Loucy (cell line): ENCODE results near the gene ACAA2.

Source experiments
- H2AFZ ChIP-seq: fragments of 200-600 bp; sonication (generic); 2 replicates; pipeline ENCODE4 v1.6.0; 2016; ENCODE audit warnings: antibody characterized with exemption, mild to moderate bottlenecking, low read length, moderate library complexity
- H3F3A ChIP-seq: fragments of 200-600 bp; 2 replicates; pipeline ENCODE4 v1.6.0; 2016; ENCODE audit warnings: antibody characterized with exemption, low read depth, mild to moderate bottlenecking
- H3K27me3 ChIP-seq: fragments of 200-600 bp; sonication (generic); 2 replicates; pipeline ENCODE4 v1.6.1; 2014; ENCODE audit warnings: low read length, mild to moderate bottlenecking; ENCODE audit not compliant: insufficient read depth, poor library complexity, severe bottlenecking
- H3K36me3 ChIP-seq: fragments of 200-600 bp; sonication (generic); 2 replicates; pipeline ENCODE4 v1.6.1; 2016; ENCODE audit warnings: low read length; ENCODE audit not compliant: insufficient read depth
- H3K4me1 ChIP-seq: fragments of 200-600 bp; sonication (generic); 2 replicates; pipeline ENCODE4 v1.5.1; 2014; ENCODE audit warnings: low read length, mild to moderate bottlenecking; ENCODE audit not compliant: insufficient read depth, poor library complexity, severe bottlenecking
- H3K4me2 ChIP-seq: fragments of 200-600 bp; sonication (generic); 2 replicates; pipeline ENCODE4 v1.6.0; 2014; ENCODE audit warnings: antibody characterized with exemption, low read length, low read depth, mild to moderate bottlenecking; ENCODE audit not compliant: poor library complexity, severe bottlenecking
- H3K4me3 ChIP-seq: fragments of 200-600 bp; sonication (generic); 2 replicates; pipeline ENCODE4 v1.5.1; 2014; ENCODE audit warnings: low read length, mild to moderate bottlenecking, mixed read lengths; ENCODE audit not compliant: poor library complexity, severe bottlenecking
- H3K79me2 ChIP-seq: fragments of 200-600 bp; sonication (generic); 2 replicates; pipeline ENCODE4 v1.6.1; 2014; ENCODE audit warnings: low read length; ENCODE audit not compliant: insufficient read depth
- H3K9ac ChIP-seq: fragments of 200-600 bp; sonication (generic); 2 replicates; pipeline ENCODE4 v1.6.0; 2014; ENCODE audit warnings: mild to moderate bottlenecking, low read depth, low read length, moderate library complexity; ENCODE audit not compliant: poor library complexity, severe bottlenecking
- H3K9me2 ChIP-seq: fragments of 200-600 bp; sonication (generic); replicated peaks from 2 replicates; pipeline ENCODE4 v1.6.1; 2016; ENCODE audit warnings: low read depth, low read length, mixed read lengths
- H3K9me3 ChIP-seq: fragments of 200-600 bp; sonication (generic); 2 replicates; pipeline ENCODE4 v1.6.1; 2014; ENCODE audit warnings: mild to moderate bottlenecking, antibody characterized with exemption, low read length, low read depth; ENCODE audit not compliant: insufficient read depth
- H4K20me1 ChIP-seq: fragments of 200-600 bp; sonication (generic); 2 replicates; pipeline ENCODE4 v1.6.0; 2014; ENCODE audit warnings: antibody characterized with exemption, low read length, mild to moderate bottlenecking; ENCODE audit not compliant: insufficient read depth, poor library complexity, severe bottlenecking
- CTCF ChIP-seq: fragments of 200-600 bp; sonication (generic); conservative IDR thresholded peaks from 2 replicates; pipeline ENCODE4 v1.5.1; 2014; ENCODE audit warnings: mild to moderate bottlenecking, antibody characterized with exemption, low read length
- EZH2phosphoT487 ChIP-seq: fragments of 200-600 bp; IDR thresholded peaks from 2 replicates; pipeline ENCODE4 v1.6.1; 2018; ENCODE audit warnings: antibody characterized with exemption, mild to moderate bottlenecking, moderate library complexity, borderline replicate concordance

Gene ACAA2

GRCh38 chr18:49778826-49779465 lies 34.4 kb downstream of the ACAA2 start:
- Histone ChIP-seq H3K36me3 (peaks cover 5% of the 10 kb centered on the region; the same call in 1 of the 2 replicates), H3K9me3 (no peaks in the 10 kb centered on the region), H3K27me3 (no peaks in the 10 kb centered on the region), H3K9me2 (no peaks in the 10 kb centered on the region), H3F3A (no peaks in the 10 kb centered on the region), H3K79me2 (no peaks in the 10 kb centered on the region), H2AFZ (no peak overlapping the region), H3K4me3 (no peak overlapping the region), H3K4me1 (no peaks in the 10 kb centered on the region), H4K20me1 (no peaks in the 10 kb centered on the region), H3K9ac (no peak overlapping the region), H3K4me2 (no peak overlapping the region)
- TF ChIP-seq EZH2phosphoT487 (no peak), CTCF (no peak)

- Histone ChIP-seq H3K9me3 (no peaks in the 10 kb centered on the region), H3K4me2 (no peak overlapping the region), H3K79me2 (no peaks in the 10 kb centered on the region), H3K27me3 (no peaks in the 10 kb centered on the region), H3K36me3 (no peaks in the 10 kb centered on the region), H3K9me2 (no peaks in the 10 kb centered on the region), H3K4me3 (no peak overlapping the region), H3K9ac (no peak overlapping the region), H4K20me1 (no peaks in the 10 kb centered on the region), H3F3A (no peaks in the 10 kb centered on the region), H2AFZ (no peak overlapping the region), H3K4me1 (no peaks in the 10 kb centered on the region)
- TF ChIP-seq CTCF (no peak), EZH2phosphoT487 (no peak)
Observed at GRCh38 chr18:49769047-49769728, 44.1 kb downstream of the ACAA2 start.

- no peak overlapping the region for H3K4me2 ChIP-seq
- no peaks in the 10 kb centered on the region for H3K9me2 ChIP-seq
- H3F3A ChIP-seq, result no peaks in the 10 kb centered on the region
- H2AFZ ChIP-seq, result no peak overlapping the region
- H3K79me2 ChIP-seq, result no peaks in the 10 kb centered on the region
- no peaks in the 10 kb centered on the region for H3K36me3 ChIP-seq
- H3K4me1 ChIP-seq, result no peaks in the 10 kb centered on the region
- H4K20me1 ChIP-seq, result no peaks in the 10 kb centered on the region
- no peak overlapping the region for H3K9ac ChIP-seq
- TF ChIP-seq EZH2phosphoT487, result no peak
- peak; percentile 60 for TF ChIP-seq CTCF
- no peak overlapping the region for H3K4me3 ChIP-seq
- no peaks in the 10 kb centered on the region for H3K9me3 ChIP-seq
- no peaks in the 10 kb centered on the region for H3K27me3 ChIP-seq
Observed at GRCh38 chr18:49768051-49768391, 45.3 kb downstream of the ACAA2 start.
